Esophagus squamous epithelium (tissue), 5 donors: ENCODE results near the gene STX18. TPM values are rescaled to one million over a fixed set of nuclear protein-coding genes. Genes with fewer than 3 reads are reported as not detected.

ENCODE experiments used
- DNase-seq: peaks from one replicate; lab custom pipeline; 2025; lab: John Stamatoyannopoulos, UW
- H3K27ac ChIP-seq, 4 donors: fragments of 200-600 bp; sonication (generic); one replicate each; pipeline ENCODE4 v1.5.1; 2016 to 2019; ENCODE audit warnings: mild to moderate bottlenecking in 1 of 4
- H3K27me3 ChIP-seq, 4 donors: fragments of 200-600 bp; sonication (generic); 1 replicate in 3 of 4; 2 replicates in 1 of 4; pipeline versions ENCODE4 v1.5.1 to v1.6.0; 2017 to 2021; ENCODE audit warnings: antibody characterized with exemption in 1 of 4
- H3K36me3 ChIP-seq, 3 donors: fragments of 200-600 bp; sonication (generic); one replicate each; pipeline ENCODE4 v1.5.1; 2016 to 2019
- H3K4me1 ChIP-seq, 3 donors: fragments of 200-600 bp; sonication (generic); one replicate each; pipeline ENCODE4 v1.5.1; 2017 to 2019
- H3K4me3 ChIP-seq, 4 donors: fragments of 200-600 bp; sonication (generic); 1 replicate in 3 of 4; 2 replicates in 1 of 4; pipeline ENCODE4 v1.5.1; 2016 to 2019; ENCODE audit warnings: mild to moderate bottlenecking in 2 of 4, moderate library complexity in 1 of 4
- H3K9me3 ChIP-seq, 3 donors: fragments of 200-600 bp; sonication (generic); one replicate each; pipeline ENCODE4 v1.5.1; 2016 to 2019
- CTCF ChIP-seq, 6 experiments: fragments of 450-650 bp in 4 of 6; fragments of 200-600 bp in 2 of 6; sonication (generic) in 2 of 6; IDR thresholded peaks; one replicate each; pipeline ENCODE4 v1.5.1; 2016 to 2019; ENCODE audit warnings: antibody characterized with exemption in 6 of 6, mild to moderate bottlenecking in 4 of 6, moderate library complexity in 4 of 6
- POLR2A ChIP-seq, 4 donors: fragments of 450-650 bp; IDR thresholded peaks; one replicate each; pipeline ENCODE4 v1.6.1; 2017; ENCODE audit warnings: antibody characterized with exemption in 4 of 4, mild to moderate bottlenecking in 4 of 4, moderate library complexity in 3 of 4
- WGBS, 2 donors: methylation state at CpG; one replicate each; pipeline ENCODE4 v1.1.5; 2018; 5-methylcytosine and 5-hydroxymethylcytosine counted together
- intact Hi-C: fragments of 100-400 bp; cut with DNase I; formaldehyde crosslinking; loops from one replicate; pipeline ENCODE4 v1.15.0; 2022
- total RNA-seq, 4 donors: library from RNA; depleted of rRNA; stranded (reverse); fragments of >200 nt; gene quantifications; one replicate each; pipeline ENCODE4 v1.1.0, GENCODE V29; 2016
- donor health status: DM: yes; HTN: yes; CAD: no.

The STX18 gene
- total RNA-seq, 4 donors from 2014 or later, result 10.5 to 27.8 (median 19.3) TPM

GRCh38 chr4:4541040-4541631 lies 712 bp downstream of the STX18 start:
- Histone ChIP-seq H3K4me3 (peak overlapping the region; percentile 76 to 100 (median 96)), H3K27ac (peak overlapping the region; percentile 90 to 97 (median 94)), H3K4me1 (peaks cover 3 to 53% (median 23%) of the 10 kb centered on the region in 3 donors), H3K36me3 (peaks cover 0 to 8% (median 0%) of the 10 kb centered on the region in 3 donors), H3K9me3 (no peaks in the 10 kb centered on the region), H3K27me3 (no peaks in the 10 kb centered on the region)
- WGBS, 2 donors, result 2% methylated on average over 10 of the region's 10 CpGs
- intact Hi-C loops, result no loop called here
- TF ChIP-seq CTCF (IDR thresholded peaks at IDR 0.05), result no peak
- TF ChIP-seq POLR2A (IDR thresholded peaks at IDR 0.05), result no peak
- DNase-seq, result no peak

GRCh38 chr4:4539481-4539880 lies 2.4 kb downstream of the STX18 start:
- H3K27ac ChIP-seq, result no peak overlapping the region
- no peaks in the 10 kb centered on the region for H3K36me3 ChIP-seq
- H3K4me3 ChIP-seq, result no peak overlapping the region
- 59 to 82% methylated on average over 2 of the region's 2 CpGs for WGBS, 2 donors
- TF ChIP-seq POLR2A (IDR thresholded peaks at IDR 0.05), result no peak
- TF ChIP-seq CTCF (IDR thresholded peaks at IDR 0.05), result no peak
- peaks cover 3 to 53% (median 23%) of the 10 kb centered on the region in 3 donors for H3K4me1 ChIP-seq
- H3K27me3 ChIP-seq, result no peaks in the 10 kb centered on the region
- no peaks in the 10 kb centered on the region for H3K9me3 ChIP-seq
- intact Hi-C loops, result no loop called here
- DNase-seq, result no peak

GRCh38 chr4:4535590-4535989 lies 6.3 kb downstream of the STX18 start:
- Histone ChIP-seq H3K4me1 (peaks cover 3 to 26% (median 11%) of the 10 kb centered on the region in 3 donors), H3K4me3 (no peak overlapping the region), H3K27me3 (no peaks in the 10 kb centered on the region), H3K27ac (no peak overlapping the region), H3K36me3 (no peaks in the 10 kb centered on the region), H3K9me3 (no peaks in the 10 kb centered on the region)
- intact Hi-C loops, result no loop called here
- DNase-seq, result no peak
- TF ChIP-seq POLR2A (IDR thresholded peaks at IDR 0.05) (no peak), CTCF (IDR thresholded peaks at IDR 0.05) (no peak)

GRCh38 chr4:4534515-4535145 lies 7.2 kb downstream of the STX18 start:
- intact Hi-C loops, result no loop called here
- Histone ChIP-seq H3K4me1 (peaks cover under 1 to 16% (median 1%) of the 10 kb centered on the region in 3 donors), H3K27ac (no peak overlapping the region), H3K27me3 (no peaks in the 10 kb centered on the region), H3K36me3 (peaks cover 0 to under 1% (median 0%) of the 10 kb centered on the region in 3 donors), H3K4me3 (no peak overlapping the region), H3K9me3 (no peaks in the 10 kb centered on the region)
- DNase-seq, result no peak
- WGBS, 2 donors, result 93 to 94% methylated on average over 8 to 9 of the region's 9 CpGs
- TF ChIP-seq POLR2A (IDR thresholded peaks at IDR 0.05), result no peak
- no peak for TF ChIP-seq CTCF (IDR thresholded peaks at IDR 0.05)

- Histone ChIP-seq H3K4me1 (peaks cover 0 to 10% (median 0%) of the 10 kb centered on the region in 3 donors), H3K27ac (no peak overlapping the region), H3K36me3 (peaks cover 0 to 6% (median 0%) of the 10 kb centered on the region in 3 donors), H3K9me3 (no peaks in the 10 kb centered on the region), H3K4me3 (no peak overlapping the region), H3K27me3 (no peaks in the 10 kb centered on the region)
- 84 to 91% methylated on average over 8 of the region's 8 CpGs for WGBS, 2 donors
- intact Hi-C loops, result no loop called here
- no peak for TF ChIP-seq CTCF (IDR thresholded peaks at IDR 0.05)
- no peak for TF ChIP-seq POLR2A (IDR thresholded peaks at IDR 0.05)
- no peak for DNase-seq
Observed at GRCh38 chr4:4533461-4534169, 8.2 kb downstream of the STX18 start.
